Right lobe of liver (tissue), 6 donors: Measurements from ENCODE around the gene ARHGAP44. TPM values are rescaled to one million over a fixed set of nuclear protein-coding genes. Genes with fewer than 3 reads are reported as not detected.

Experiments used
- ATAC-seq, 4 donors: fragments of 200-7000 bp; cut with Tn5 transposase; one replicate each; pipeline ENCODE4 v1.9.1; 2020; ENCODE audit warnings: mild to moderate bottlenecking in 4 of 4, moderate library complexity in 4 of 4
- DNase-seq, 3 donors: peaks; one replicate each; pipeline ENCODE4 v3.0.0-alpha.2; 2020
- H3K27ac ChIP-seq, 3 donors: fragments of 200-600 bp; one replicate each; pipeline ENCODE4 v1.8.0; 2022
- H3K27me3 ChIP-seq, 2 donors: fragments of 200-600 bp; one replicate each; pipeline ENCODE4 v1.8.0; 2022
- H3K36me3 ChIP-seq, 4 donors: fragments of 200-600 bp; sonication (generic) in 1 of 4; one replicate each; pipeline versions ENCODE4 v1.5.1 to v1.8.0; 2017 to 2022; ENCODE audit warnings: control low read depth in 1 of 4
- H3K4me1 ChIP-seq, 4 donors: fragments of 200-600 bp; sonication (generic) in 1 of 4; one replicate each; pipeline versions ENCODE4 v1.5.1 to v1.8.0; 2017 to 2022; ENCODE audit warnings: control low read depth in 1 of 4
- H3K4me3 ChIP-seq, 3 donors: fragments of 200-600 bp; one replicate each; pipeline ENCODE4 v1.8.0; 2022
- H3K9me3 ChIP-seq, 4 donors: fragments of 200-600 bp; sonication (generic) in 1 of 4; one replicate each; pipeline versions ENCODE4 v1.5.1 to v1.8.0; 2017 to 2022; ENCODE audit warnings: control low read depth in 1 of 4
- CTCF ChIP-seq, 4 donors: fragments of 200-600 bp in 3 of 4; fragments of 450-650 bp in 1 of 4; IDR thresholded peaks; one replicate each; pipeline versions ENCODE4 v1.5.1 to v1.8.0; 2016 to 2022; ENCODE audit warnings: antibody characterized with exemption in 4 of 4, mild to moderate bottlenecking in 2 of 4
- POLR2A ChIP-seq: fragments of 450-650 bp; IDR thresholded peaks from one replicate; pipeline ENCODE4 v1.6.1; 2017; ENCODE audit warnings: antibody characterized with exemption, mild to moderate bottlenecking
- WGBS: methylation state at CpG from one replicate; pipeline ENCODE4 v1.1.6; 2018; ENCODE audit warnings: low coverage, low lambda C conversion rate; ENCODE audit not compliant: insufficient coverage; ENCODE audit errors: missing lambda C conversion rate; 5-methylcytosine and 5-hydroxymethylcytosine counted together
- intact Hi-C, 2 donors: fragments of 100-400 bp; cut with DNase I; formaldehyde crosslinking; loops; one replicate each; pipeline versions ENCODE4 v1.11.2 to v1.14.1; 2022
- long read RNA-seq: library from polyadenylated mRNA; unstranded; transcript quantifications from one replicate; pipeline ENCODE4 v2.0.0, GENCODE V29; 2019
- total RNA-seq, 6 experiments: library from RNA; depleted of rRNA in 2 of 6; stranded (reverse); fragments of >200 nt in 2 of 6; fragmentation: NEBNext Ultra II Directional in 3 of 6; extraction: Animal tissue kit (Norgen Biotek cat#: 25700) in 3 of 6; gene quantifications; one replicate each; pipeline versions ENCODE4 v1.1.0 to v1.2.4, GENCODE V29; 2016 to 2023
- donor health status: DM: no; HTN: yes; CAD: no.
- donor health status: DM: no; HTN: no; CAD: no.
- donor health status: DM: no; HTN: no; CAD: no.
- donor health status: DM: no; HTN: yes; CAD: no.
- donor health status: DM: no; HTN: yes; CAD: no.

Gene ARHGAP44, protein sequence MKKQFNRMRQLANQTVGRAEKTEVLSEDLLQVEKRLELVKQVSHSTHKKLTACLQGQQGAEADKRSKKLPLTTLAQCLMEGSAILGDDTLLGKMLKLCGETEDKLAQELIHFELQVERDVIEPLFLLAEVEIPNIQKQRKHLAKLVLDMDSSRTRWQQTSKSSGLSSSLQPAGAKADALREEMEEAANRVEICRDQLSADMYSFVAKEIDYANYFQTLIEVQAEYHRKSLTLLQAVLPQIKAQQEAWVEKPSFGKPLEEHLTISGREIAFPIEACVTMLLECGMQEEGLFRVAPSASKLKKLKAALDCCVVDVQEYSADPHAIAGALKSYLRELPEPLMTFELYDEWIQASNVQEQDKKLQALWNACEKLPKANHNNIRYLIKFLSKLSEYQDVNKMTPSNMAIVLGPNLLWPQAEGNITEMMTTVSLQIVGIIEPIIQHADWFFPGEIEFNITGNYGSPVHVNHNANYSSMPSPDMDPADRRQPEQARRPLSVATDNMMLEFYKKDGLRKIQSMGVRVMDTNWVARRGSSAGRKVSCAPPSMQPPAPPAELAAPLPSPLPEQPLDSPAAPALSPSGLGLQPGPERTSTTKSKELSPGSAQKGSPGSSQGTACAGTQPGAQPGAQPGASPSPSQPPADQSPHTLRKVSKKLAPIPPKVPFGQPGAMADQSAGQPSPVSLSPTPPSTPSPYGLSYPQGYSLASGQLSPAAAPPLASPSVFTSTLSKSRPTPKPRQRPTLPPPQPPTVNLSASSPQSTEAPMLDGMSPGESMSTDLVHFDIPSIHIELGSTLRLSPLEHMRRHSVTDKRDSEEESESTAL
- total RNA-seq, result 1 to 10 TPM in 1 of 6 experiments, under 1 TPM in 5; 0.49 to 1.1 (median 0.63) TPM
- long read RNA-seq, result 0 reads

DNA sequence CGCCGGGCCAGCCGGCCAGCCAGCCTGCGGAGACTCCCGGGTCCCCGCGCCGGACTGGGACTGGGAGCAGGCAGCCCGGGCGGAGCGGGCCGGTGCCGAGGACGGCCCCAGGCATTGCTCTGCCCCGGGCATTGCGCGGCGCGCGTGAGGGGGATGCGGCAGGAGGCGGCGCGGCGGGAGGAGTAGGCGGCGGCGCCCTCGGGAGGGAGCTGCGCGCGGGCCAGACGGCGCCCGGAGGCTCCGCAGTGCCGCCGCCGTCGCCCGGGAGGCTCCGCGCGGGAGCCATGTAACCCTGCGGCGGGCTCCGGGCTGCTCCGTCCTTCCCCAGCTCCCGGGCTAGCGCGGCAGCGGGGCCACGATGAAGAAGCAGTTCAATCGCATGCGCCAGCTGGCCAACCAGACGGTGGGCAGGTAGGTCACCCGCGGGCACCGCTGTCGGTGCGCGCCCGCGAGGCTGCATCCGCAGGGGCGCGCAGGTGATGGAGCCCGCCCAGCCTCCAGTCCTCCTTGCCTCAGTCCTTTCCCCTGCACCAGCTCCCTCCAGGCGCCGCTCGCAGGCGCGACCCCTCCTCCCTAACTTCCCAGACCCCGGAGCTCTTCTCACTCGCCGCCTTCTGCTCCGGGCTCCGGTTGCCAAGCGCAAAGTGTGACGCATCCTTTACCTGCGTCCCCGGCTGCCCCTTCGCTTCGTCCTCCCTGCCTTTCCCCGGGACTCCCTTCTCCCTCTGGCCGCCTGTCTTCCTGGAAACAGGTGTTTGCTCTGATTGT, at the start of gene ARHGAP44:
Gene ARHGAP44, plus strand, starts transcription at position 18 of the 768 bp plus-strand sequence. Its CDS starts 341 bp downstream, at position 359.
- H3K4me3 ChIP-seq, result peak within 1 kb of the TSS; percentile 39 to 74 (median 53)
- TF ChIP-seq CTCF (IDR thresholded peaks at IDR 0.05) (no peak), POLR2A (no peak)
- no peaks in the 10 kb centered on the region for H3K4me1 ChIP-seq
- H3K27me3 ChIP-seq, result no peaks in the 10 kb centered on the region
- no peaks in the 10 kb centered on the region for H3K36me3 ChIP-seq
- 2% methylated on average over 14 of the region's 86 CpGs for WGBS
- no peaks in the 10 kb centered on the region for H3K9me3 ChIP-seq
- DNase-seq (peak; percentile 72 to 80 (median 76)), ATAC-seq (peak; percentile 94 to 98 (median 96))
- intact Hi-C loops, result no loop called here
- H3K27ac ChIP-seq, result no peak within 1 kb of the TSS

DNA sequence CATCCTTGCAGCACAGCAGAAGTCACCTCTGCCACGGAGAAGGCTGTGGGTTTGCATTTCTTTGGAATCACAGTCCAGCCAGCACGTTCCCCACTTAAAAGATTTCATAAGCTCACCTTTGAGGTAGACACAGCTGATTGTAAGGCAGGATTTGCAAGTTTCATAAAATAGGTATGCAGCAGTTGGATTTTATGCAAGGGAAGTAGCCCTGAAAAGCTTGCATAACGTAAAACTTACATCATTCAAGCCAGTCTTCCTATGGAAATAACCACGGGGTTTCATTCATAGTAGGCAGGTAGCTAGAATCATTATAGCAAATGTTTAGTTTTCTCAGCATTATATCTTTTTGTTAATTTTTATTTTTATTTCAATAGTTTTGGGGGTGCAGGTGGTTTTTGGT, 49.8 kb upstream of the ARHGAP44 start:
- DNase-seq, result no peak
- Histone ChIP-seq H3K9me3 (no peaks in the 10 kb centered on the region), H3K27me3 (no peaks in the 10 kb centered on the region), H3K4me1 (peaks cover 0 to 5% (median 0%) of the 10 kb centered on the region in 4 donors), H3K27ac (no peak overlapping the region), H3K36me3 (no peaks in the 10 kb centered on the region), H3K4me3 (no peak overlapping the region)
- 47% methylated on average over 4 of the region's 4 CpGs for WGBS
- intact Hi-C loops, result no loop called here
- TF ChIP-seq CTCF (IDR thresholded peaks at IDR 0.05), result no peak
- no peak for TF ChIP-seq POLR2A
- no peak for ATAC-seq

DNA sequence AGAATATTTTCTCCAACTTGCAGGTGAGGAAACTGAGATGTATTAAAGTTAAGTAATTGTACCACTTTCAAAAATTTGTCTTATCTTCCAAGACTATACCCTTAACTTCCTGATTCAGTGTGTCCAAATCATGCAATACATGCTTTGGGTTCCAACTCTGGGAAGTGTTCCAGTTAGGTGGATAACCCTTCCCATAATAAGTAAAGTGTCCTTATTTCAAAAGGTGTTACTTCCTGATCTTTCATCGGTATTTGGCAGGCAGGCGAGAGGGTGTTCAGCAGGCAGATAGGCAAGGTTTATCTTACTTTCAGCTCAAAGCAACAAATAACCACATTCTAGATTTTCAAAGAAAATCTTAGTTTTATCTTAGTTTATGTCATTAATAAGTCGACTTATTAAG, 46.3 kb upstream of the ARHGAP44 start:
- H3K9me3 ChIP-seq, result no peaks in the 10 kb centered on the region
- peaks cover 0 to 5% (median 0%) of the 10 kb centered on the region in 4 donors for H3K4me1 ChIP-seq
- no peaks in the 10 kb centered on the region for H3K27me3 ChIP-seq
- no peaks in the 10 kb centered on the region for H3K36me3 ChIP-seq
- H3K27ac ChIP-seq, result no peak overlapping the region
- H3K4me3 ChIP-seq, result no peak overlapping the region
- TF ChIP-seq CTCF (IDR thresholded peaks at IDR 0.05), result no peak
- TF ChIP-seq POLR2A, result no peak
- ATAC-seq, result no peak
- DNase-seq, result no peak
- intact Hi-C loops, result no loop called here
- WGBS, result 36% methylated on average over 3 of the region's 3 CpGs

DNA sequence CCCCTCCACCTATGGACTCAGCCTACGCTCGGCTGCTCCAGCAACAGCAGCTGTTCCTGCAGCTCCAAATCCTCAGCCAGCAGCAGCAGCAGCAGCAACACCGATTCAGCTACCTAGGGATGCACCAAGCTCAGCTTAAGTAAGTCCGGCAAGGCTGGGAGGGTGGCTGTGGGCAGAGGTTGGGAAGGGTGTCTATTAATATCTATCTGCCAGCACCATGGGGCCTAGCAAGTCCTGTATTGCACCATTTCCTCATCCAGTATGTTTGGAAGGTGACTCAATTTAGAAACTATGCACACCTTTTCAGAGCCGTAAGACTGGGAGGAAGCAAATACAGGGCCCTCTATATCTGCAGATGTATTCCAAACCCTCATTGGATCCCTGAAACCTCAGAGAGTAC, 45.0 kb upstream of the ARHGAP44 start:
- H3K36me3 ChIP-seq, result no peaks in the 10 kb centered on the region
- intact Hi-C loops, result no loop called here
- no peak overlapping the region for H3K4me3 ChIP-seq
- H3K9me3 ChIP-seq, result no peaks in the 10 kb centered on the region
- no peaks in the 10 kb centered on the region for H3K27me3 ChIP-seq
- peaks cover 0 to 5% (median 0%) of the 10 kb centered on the region in 4 donors for H3K4me1 ChIP-seq
- 65% methylated on average over 2 of the region's 5 CpGs for WGBS
- no peak overlapping the region for H3K27ac ChIP-seq
- TF ChIP-seq CTCF (IDR thresholded peaks at IDR 0.05) (no peak), POLR2A (no peak)
- ATAC-seq (peak in 1 of 4 donors; percentile 16), DNase-seq (no peak)
